ENCODE results near the gene TAMALIN. TPM values are rescaled to one million over a fixed set of nuclear protein-coding genes. Genes with fewer than 3 reads are reported as not detected.

TAMALIN gene
- total RNA-seq, 1 experiment from 2014 or later, result 1.2 TPM

DNA sequence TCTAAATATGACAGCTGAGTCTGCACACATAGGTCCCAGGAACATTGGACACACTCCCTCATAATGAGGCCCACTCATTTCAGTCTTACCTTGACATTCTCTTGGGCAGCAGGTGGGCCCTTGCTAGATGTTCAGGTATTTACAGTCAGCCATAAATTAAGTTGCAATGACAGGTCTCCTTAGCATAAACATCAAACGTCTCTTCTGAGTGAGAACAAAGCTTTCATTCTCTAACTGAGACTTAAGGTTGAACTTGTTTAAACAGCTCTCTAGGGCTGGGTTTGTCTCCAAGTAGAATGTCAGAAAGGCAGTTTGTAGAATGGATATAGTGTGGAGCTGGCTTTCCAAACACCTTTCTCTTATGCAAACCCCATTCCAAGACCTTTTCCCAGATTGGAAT is 44.9 kb upstream of the TAMALIN start:
- no peak overlapping the region for H3K27ac ChIP-seq (ENCODE audit: insufficient read length, low read depth, low read length)
- H3K27me3 ChIP-seq (ENCODE audit: insufficient read depth, low read length), result no peaks in the 10 kb centered on the region
- H3K23ac ChIP-seq (ENCODE audit: insufficient read length, low read depth, low read length), result no peak overlapping the region
- TF ChIP-seq, protein P1, sequence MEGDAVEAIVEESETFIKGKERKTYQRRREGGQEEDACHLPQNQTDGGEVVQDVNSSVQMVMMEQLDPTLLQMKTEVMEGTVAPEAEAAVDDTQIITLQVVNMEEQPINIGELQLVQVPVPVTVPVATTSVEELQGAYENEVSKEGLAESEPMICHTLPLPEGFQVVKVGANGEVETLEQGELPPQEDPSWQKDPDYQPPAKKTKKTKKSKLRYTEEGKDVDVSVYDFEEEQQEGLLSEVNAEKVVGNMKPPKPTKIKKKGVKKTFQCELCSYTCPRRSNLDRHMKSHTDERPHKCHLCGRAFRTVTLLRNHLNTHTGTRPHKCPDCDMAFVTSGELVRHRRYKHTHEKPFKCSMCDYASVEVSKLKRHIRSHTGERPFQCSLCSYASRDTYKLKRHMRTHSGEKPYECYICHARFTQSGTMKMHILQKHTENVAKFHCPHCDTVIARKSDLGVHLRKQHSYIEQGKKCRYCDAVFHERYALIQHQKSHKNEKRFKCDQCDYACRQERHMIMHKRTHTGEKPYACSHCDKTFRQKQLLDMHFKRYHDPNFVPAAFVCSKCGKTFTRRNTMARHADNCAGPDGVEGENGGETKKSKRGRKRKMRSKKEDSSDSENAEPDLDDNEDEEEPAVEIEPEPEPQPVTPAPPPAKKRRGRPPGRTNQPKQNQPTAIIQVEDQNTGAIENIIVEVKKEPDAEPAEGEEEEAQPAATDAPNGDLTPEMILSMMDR (conservative IDR thresholded peaks at IDR 0.05), result no peak
- H3K18ac ChIP-seq (ENCODE audit: insufficient read length, low read depth, low read length), result no peak overlapping the region
- WGBS (ENCODE audit: extremely low coverage, insufficient read length, low lambda C conversion rate), result no CpG with 5 or more reads among the region's 1 CpG
- no peak overlapping the region for H4K91ac ChIP-seq (ENCODE audit: insufficient read length, low read depth, low read length)
- H3K79me1 ChIP-seq (ENCODE audit: insufficient read depth, low read depth, low read length, poor library complexity, severe bottlenecking), result no peaks in the 10 kb centered on the region
- no peaks in the 10 kb centered on the region for H3K4me1 ChIP-seq (ENCODE audit: insufficient read depth, low read length)
- no peaks in the 10 kb centered on the region for H3K9me3 ChIP-seq (ENCODE audit: control insufficient read depth, low read depth, low read length)
- no peak overlapping the region for H2BK12ac ChIP-seq (ENCODE audit: insufficient read length, low read depth, low read length)
- H3T11ph ChIP-seq (ENCODE audit: low read length), result no peak overlapping the region
- peaks cover 10 to 52% (median 12%) of the 10 kb centered on the region in 3 experiments for H3K36me3 Mint-ChIP-seq (ENCODE audit: insufficient read depth in 1 of 3, low read depth in 3 of 3)
- H2BK20ac ChIP-seq (ENCODE audit: low read depth, low read length, poor library complexity, severe bottlenecking), result no peak overlapping the region
- H4K20me1 ChIP-seq (ENCODE audit: control insufficient read depth, insufficient read depth, insufficient read length), result no peaks in the 10 kb centered on the region
- no peak overlapping the region for H3K4ac ChIP-seq (ENCODE audit: low read depth, low read length)
- H3K9me3 Mint-ChIP-seq, result peaks cover 5 to 6% of the 10 kb centered on the region in 2 experiments; a peak in 3 of 5 replicates
- no peak overlapping the region for H2BK15ac ChIP-seq (ENCODE audit: low read depth, low read length)
- no peaks in the 10 kb centered on the region for H3K23me2 ChIP-seq (ENCODE audit: insufficient read length, low read depth, low read length, poor library complexity, severe bottlenecking)
- H3K4me1 Mint-ChIP-seq, result peaks cover 8 to 11% of the 10 kb centered on the region in 2 experiments; a peak in 3 of 4 replicates
- no peaks in the 10 kb centered on the region; the same call in 1 of the 2 replicates for H3K79me2 ChIP-seq (ENCODE audit: insufficient read depth, low read length)
- no peak overlapping the region for H2AFZ ChIP-seq (ENCODE audit: low read length)
- DNase-seq, result no peak
- H3K56ac ChIP-seq (ENCODE audit: insufficient read length, low read depth, low read length), result no peak overlapping the region
- no peak overlapping the region for H2BK5ac ChIP-seq (ENCODE audit: insufficient read length, low read length)
- no peak overlapping the region for H3K9ac ChIP-seq (ENCODE audit: extremely low read depth, insufficient read length, low read length)
- H3K27me3 Mint-ChIP-seq (ENCODE audit: low read depth), result no peaks in the 10 kb centered on the region
- H3K14ac ChIP-seq (ENCODE audit: insufficient read depth, low read length), result no peak overlapping the region
- H2AK5ac ChIP-seq (ENCODE audit: insufficient read length, low read length), result no peak overlapping the region
- no peak overlapping the region for H3K4me3 Mint-ChIP-seq
- H3K4me2 ChIP-seq (ENCODE audit: insufficient read depth, insufficient read length, low read length), result no peak overlapping the region
- no peak overlapping the region for H3K27ac Mint-ChIP-seq
- H4K8ac ChIP-seq (replicated peaks; ENCODE audit: insufficient read length, low read depth, low read length), result no peak overlapping the region
- H4K5ac ChIP-seq (ENCODE audit: insufficient read length, low read depth, low read length), result no peak overlapping the region
- no peak overlapping the region for H2BK120ac ChIP-seq (ENCODE audit: low read depth, low read length, poor library complexity, severe bottlenecking)
